ENCODE measurements around the gene UBAC2. TPM values are rescaled to one million over a fixed set of nuclear protein-coding genes. Genes with fewer than 3 reads are reported as not detected.

Gene UBAC2
- total RNA-seq, 4 donors from 2014 or later, result 56.8 to 88.5 (median 77.7) TPM

- H3K9me3 ChIP-seq, result no peaks in the 10 kb centered on the region
- H3K4me3 ChIP-seq (replicated peaks in 1 of 3), result no peak overlapping the region
- no peak for TF ChIP-seq CTCF (IDR thresholded peaks at IDR 0.05)
- TF ChIP-seq POLR2A (IDR thresholded peaks at IDR 0.05), result no peak
- no peak for DNase-seq
- H3K36me3 ChIP-seq, result no peaks in the 10 kb centered on the region
- intact Hi-C loops (cut with DNase I), result no loop called here
- WGBS, 2 donors, result 40 to 90% methylated on average over 1 of the region's 1 CpG
- H3K4me1 ChIP-seq, result no peaks in the 10 kb centered on the region
- no peak overlapping the region for H3K27ac ChIP-seq
- H3K27me3 ChIP-seq, result no peaks in the 10 kb centered on the region
Observed at GRCh38 chr13:99264051-99264450, 63.4 kb downstream of the UBAC2 start.

GRCh38 chr13:99265162-99265800 is 64.6 kb downstream of the UBAC2 start:
- Histone ChIP-seq H3K36me3 (no peaks in the 10 kb centered on the region), H3K27ac (no peak overlapping the region), H3K4me3 (replicated peaks in 1 of 3) (no peak overlapping the region), H3K27me3 (no peaks in the 10 kb centered on the region), H3K4me1 (no peaks in the 10 kb centered on the region), H3K9me3 (no peaks in the 10 kb centered on the region)
- no peak for DNase-seq
- intact Hi-C loops (cut with DNase I), result loop anchor here (5.0 kb wide), 1 partner anchor 117 kb away; no protein-coding TSS in a partner anchor
- TF ChIP-seq POLR2A (IDR thresholded peaks at IDR 0.05) (no peak), CTCF (IDR thresholded peaks at IDR 0.05) (no peak)
- 77% methylated on average over 8 of the region's 8 CpGs for WGBS, 2 donors

- 30 to 35% methylated on average over 3 of the region's 3 CpGs for WGBS, 2 donors
- no peaks in the 10 kb centered on the region for H3K9me3 ChIP-seq
- no peak for TF ChIP-seq POLR2A (IDR thresholded peaks at IDR 0.05)
- peak in 5 of 6 experiments; percentile 31 to 73 (median 67) for TF ChIP-seq CTCF (IDR thresholded peaks at IDR 0.05)
- no peak for DNase-seq
- no peaks in the 10 kb centered on the region for H3K4me1 ChIP-seq
- intact Hi-C loops (cut with DNase I), result loop anchor here (5.0 kb wide), 1 partner anchor 116 kb away; no protein-coding TSS in a partner anchor
- no peaks in the 10 kb centered on the region for H3K27me3 ChIP-seq
- no peak overlapping the region for H3K27ac ChIP-seq
- H3K4me3 ChIP-seq (replicated peaks in 1 of 3), result no peak overlapping the region
- no peaks in the 10 kb centered on the region for H3K36me3 ChIP-seq
Observed at GRCh38 chr13:99265821-99266426, 65.3 kb downstream of the UBAC2 start.

DNA sequence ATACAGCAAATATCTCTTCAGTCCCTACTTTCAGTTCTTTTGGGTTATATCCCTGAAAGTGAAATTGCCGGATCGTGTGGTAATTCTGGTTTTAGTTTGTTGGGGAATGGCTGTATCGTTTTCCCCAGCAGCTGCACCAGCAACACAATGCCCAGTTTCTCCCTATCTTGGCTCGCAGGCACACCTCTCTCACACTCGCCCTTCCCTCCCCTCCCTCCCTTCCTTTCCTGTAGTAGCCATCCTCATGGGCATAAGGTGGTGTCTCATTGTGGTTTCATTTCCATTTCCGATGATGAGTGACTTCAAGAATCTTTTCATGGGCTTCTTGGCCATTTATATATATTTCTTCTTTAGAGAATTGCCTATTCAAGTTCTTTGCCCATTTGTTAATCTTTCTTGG is 66.2 kb downstream of the UBAC2 start:
- intact Hi-C loops (cut with DNase I), result loop anchor here (5.0 kb wide), 1 partner anchor 115 kb away; no protein-coding TSS in a partner anchor
- 93% methylated on average over 6 of the region's 6 CpGs for WGBS, 2 donors
- TF ChIP-seq POLR2A (IDR thresholded peaks at IDR 0.05) (no peak), CTCF (IDR thresholded peaks at IDR 0.05) (no peak)

GRCh38 chr13:99267927-99268326 is 67.3 kb downstream of the UBAC2 start:
- Histone ChIP-seq H3K4me1 (peaks cover 0 to 6% of the 10 kb centered on the region in 2 donors), H3K4me3 (replicated peaks in 1 of 3) (no peak overlapping the region), H3K9me3 (no peaks in the 10 kb centered on the region), H3K27me3 (no peaks in the 10 kb centered on the region), H3K36me3 (no peaks in the 10 kb centered on the region), H3K27ac (no peak overlapping the region)
- DNase-seq, result no peak
- 87 to 96% methylated on average over 4 of the region's 4 CpGs for WGBS, 2 donors
- intact Hi-C loops (cut with DNase I), result loop anchor here (5.0 kb wide), 1 partner anchor 114 kb away; no protein-coding TSS in a partner anchor
- no peak for TF ChIP-seq CTCF (IDR thresholded peaks at IDR 0.05)
- no peak for TF ChIP-seq POLR2A (IDR thresholded peaks at IDR 0.05)

More for the DNA sequence above, 66.2 kb downstream of the UBAC2 start:
- no peak overlapping the region for H3K27ac ChIP-seq
- no peaks in the 10 kb centered on the region for H3K27me3 ChIP-seq
- DNase-seq, result no peak
- H3K4me1 ChIP-seq, result peaks cover 0 to 2% of the 10 kb centered on the region in 2 donors
- no peaks in the 10 kb centered on the region for H3K36me3 ChIP-seq
- no peak overlapping the region for H3K4me3 ChIP-seq (replicated peaks in 1 of 3)
- H3K9me3 ChIP-seq, result no peaks in the 10 kb centered on the region
